Measurements from ENCODE around the gene ABCC4.

GRCh38 chr13:95226476-95226875, 74.8 kb downstream of the ABCC4 start:
- no peak for TF ChIP-seq CTCF (IDR thresholded peaks at IDR 0.05)
- no peak for TF ChIP-seq POLR2AphosphoS5 (IDR thresholded peaks at IDR 0.05)
- no peak for TF ChIP-seq EP300 (IDR thresholded peaks at IDR 0.05)

Measured in suprapubic skin (tissue), 4 donors.